ENCODE data around the gene PRR7. TPM values are rescaled to one million over a fixed set of nuclear protein-coding genes. Genes with fewer than 3 reads are reported as not detected.

PRR7 gene
- total RNA-seq, 4 donors from 2014 or later: 5.1 to 11.2 (median 7.5) TPM

DNA sequence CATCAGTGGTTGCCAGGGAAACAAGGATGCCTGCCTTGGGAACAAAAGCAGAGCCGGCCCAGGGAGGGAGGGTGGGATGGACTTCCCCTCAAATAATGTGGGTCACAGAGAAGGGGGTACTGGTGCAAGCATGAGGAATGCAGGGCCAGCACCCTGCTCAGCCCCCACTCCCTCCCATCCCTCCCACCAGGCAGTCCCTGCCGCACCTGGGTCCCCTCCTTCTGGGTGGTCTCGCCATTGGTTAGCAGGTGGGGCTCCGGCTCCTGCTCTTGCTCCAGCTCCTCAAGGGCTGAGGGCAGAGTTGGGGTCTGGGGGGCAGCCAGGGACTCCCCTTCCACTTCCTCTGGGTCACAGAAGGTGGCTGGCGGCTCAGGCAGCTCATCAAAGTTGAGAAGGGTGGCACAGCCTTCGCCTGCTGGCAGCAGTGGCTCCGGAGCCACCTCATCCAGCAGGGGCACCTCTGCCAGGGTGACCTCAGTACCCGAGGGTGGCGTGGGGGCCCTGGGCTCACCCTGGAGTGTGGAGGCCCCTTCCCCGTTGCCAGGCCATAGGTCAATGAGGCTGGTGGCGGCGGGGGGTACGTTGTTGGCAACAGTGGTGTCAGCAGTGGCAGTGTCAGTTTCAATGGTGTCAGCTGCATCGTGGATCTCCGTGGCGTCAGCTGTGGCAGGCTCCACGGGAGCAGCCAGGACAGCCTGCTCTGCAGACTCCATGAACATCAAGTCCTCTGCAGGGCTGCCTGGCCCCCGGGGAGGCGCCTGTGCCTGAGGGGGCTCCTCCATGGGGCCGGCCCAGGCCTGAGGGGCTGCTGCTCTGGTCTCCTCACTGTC lies 11.5 kb downstream of the PRR7 start:
- Histone ChIP-seq H3K27ac (peak overlapping the region in 2 of 4 donors; percentile 63 to 65), H3K4me3 (no peak overlapping the region), H3K36me3 (peaks cover 0 to 49% (median 0%) of the 10 kb centered on the region in 3 donors), H3K9me3 (no peaks in the 10 kb centered on the region), H3K27me3 (peaks cover 0 to under 1% of the 10 kb centered on the region in 2 donors), H3K4me1 (peaks cover 0 to 42% (median 23%) of the 10 kb centered on the region in 4 donors)
- 49 to 70% methylated on average over 5 to 15 of the region's 20 CpGs for WGBS, 2 donors
- TF ChIP-seq, protein P1, sequence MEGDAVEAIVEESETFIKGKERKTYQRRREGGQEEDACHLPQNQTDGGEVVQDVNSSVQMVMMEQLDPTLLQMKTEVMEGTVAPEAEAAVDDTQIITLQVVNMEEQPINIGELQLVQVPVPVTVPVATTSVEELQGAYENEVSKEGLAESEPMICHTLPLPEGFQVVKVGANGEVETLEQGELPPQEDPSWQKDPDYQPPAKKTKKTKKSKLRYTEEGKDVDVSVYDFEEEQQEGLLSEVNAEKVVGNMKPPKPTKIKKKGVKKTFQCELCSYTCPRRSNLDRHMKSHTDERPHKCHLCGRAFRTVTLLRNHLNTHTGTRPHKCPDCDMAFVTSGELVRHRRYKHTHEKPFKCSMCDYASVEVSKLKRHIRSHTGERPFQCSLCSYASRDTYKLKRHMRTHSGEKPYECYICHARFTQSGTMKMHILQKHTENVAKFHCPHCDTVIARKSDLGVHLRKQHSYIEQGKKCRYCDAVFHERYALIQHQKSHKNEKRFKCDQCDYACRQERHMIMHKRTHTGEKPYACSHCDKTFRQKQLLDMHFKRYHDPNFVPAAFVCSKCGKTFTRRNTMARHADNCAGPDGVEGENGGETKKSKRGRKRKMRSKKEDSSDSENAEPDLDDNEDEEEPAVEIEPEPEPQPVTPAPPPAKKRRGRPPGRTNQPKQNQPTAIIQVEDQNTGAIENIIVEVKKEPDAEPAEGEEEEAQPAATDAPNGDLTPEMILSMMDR (IDR thresholded peaks at IDR 0.05): no peak
- TF ChIP-seq EP300 (IDR thresholded peaks at IDR 0.05) (no peak), POLR2A (IDR thresholded peaks at IDR 0.05) (no peak)
- no peak for DNase-seq (ENCODE audit: low spot score in 2 of 2)

- TF ChIP-seq EP300 (IDR thresholded peaks at IDR 0.05) (no peak), POLR2A (IDR thresholded peaks at IDR 0.05) (no peak)
- TF ChIP-seq, protein P1 (IDR thresholded peaks at IDR 0.05): no peak
- no peak for DNase-seq (ENCODE audit: low spot score in 2 of 2)
- H3K27me3 ChIP-seq: no peaks in the 10 kb centered on the region
- peaks cover 0 to 36% (median 17%) of the 10 kb centered on the region in 4 donors for H3K4me1 ChIP-seq
- 84% methylated on average over 13 to 14 of the region's 14 CpGs for WGBS, 2 donors
- H3K4me3 ChIP-seq: no peak overlapping the region
- H3K9me3 ChIP-seq: no peaks in the 10 kb centered on the region
- H3K27ac ChIP-seq: peak overlapping the region in 1 of 4 donors; percentile 6
- H3K36me3 ChIP-seq: peaks cover 0 to 58% (median 0%) of the 10 kb centered on the region in 3 donors
Observed at GRCh38 chr5:177458912-177459350, 12.3 kb downstream of the PRR7 start.

GRCh38 chr5:177459357-177459756 lies 12.7 kb downstream of the PRR7 start:
- no peaks in the 10 kb centered on the region for H3K9me3 ChIP-seq
- H3K27me3 ChIP-seq: no peaks in the 10 kb centered on the region
- H3K27ac ChIP-seq: peak overlapping the region in 1 of 4 donors; percentile 6
- H3K36me3 ChIP-seq: peaks cover 0 to 60% (median 0%) of the 10 kb centered on the region in 3 donors
- H3K4me1 ChIP-seq: peaks cover 0 to 32% (median 13%) of the 10 kb centered on the region in 4 donors
- TF ChIP-seq POLR2A (IDR thresholded peaks at IDR 0.05) (no peak), EP300 (IDR thresholded peaks at IDR 0.05) (no peak)
- TF ChIP-seq, protein P1 (IDR thresholded peaks at IDR 0.05): no peak
- no peak for DNase-seq (ENCODE audit: low spot score in 2 of 2)
- no peak overlapping the region for H3K4me3 ChIP-seq
- 73 to 84% methylated on average over 11 of the region's 11 CpGs for WGBS, 2 donors

DNA sequence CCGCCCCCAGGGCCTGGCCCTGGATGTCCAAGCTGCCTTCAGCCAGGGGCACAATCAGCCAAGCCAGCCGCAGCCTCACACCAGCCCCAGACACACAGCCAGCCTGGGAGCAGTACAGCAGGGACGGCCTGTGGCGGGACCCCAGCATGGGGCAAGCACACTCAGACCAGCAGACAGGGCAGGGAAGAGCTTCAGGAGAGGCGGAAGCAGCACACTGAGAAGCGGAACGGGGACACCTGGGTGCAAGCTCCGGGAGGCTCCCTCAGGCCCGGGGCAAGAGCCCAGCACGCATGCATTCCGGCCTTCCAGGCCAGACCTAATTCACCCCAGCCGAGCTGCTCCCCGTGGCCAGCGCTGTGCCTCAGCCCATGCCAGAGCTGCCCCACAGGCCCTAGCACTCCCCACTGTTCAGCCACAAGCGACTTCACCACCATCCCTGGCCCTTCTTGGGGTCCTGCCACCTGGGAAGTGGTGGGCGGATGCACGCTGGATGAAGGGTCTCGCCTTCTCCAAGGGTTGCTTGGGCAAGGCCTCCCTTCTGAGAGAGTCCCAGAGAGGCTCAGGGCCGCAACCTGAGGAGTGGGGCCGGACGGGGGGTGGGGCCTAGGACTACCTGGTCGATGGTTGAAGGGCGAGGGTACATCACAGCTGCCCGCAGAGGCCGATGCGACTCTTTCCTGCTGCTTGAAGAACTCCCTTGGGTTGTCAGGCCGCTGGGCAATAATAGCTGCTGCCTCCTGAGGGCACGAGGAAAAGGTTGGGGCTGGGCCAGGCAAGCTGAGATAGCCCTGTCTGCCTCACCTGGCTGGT lies 13.4 kb downstream of the PRR7 start:
- 89 to 93% methylated on average over 22 to 25 of the region's 28 CpGs for WGBS, 2 donors
- peaks cover 0 to 2% (median 0%) of the 10 kb centered on the region in 4 donors for H3K9me3 ChIP-seq
- no peak for TF ChIP-seq EP300 (IDR thresholded peaks at IDR 0.05)
- no peak for TF ChIP-seq POLR2A (IDR thresholded peaks at IDR 0.05)
- TF ChIP-seq, protein P1 (IDR thresholded peaks at IDR 0.05): no peak
- peaks cover 0 to 30% (median 10%) of the 10 kb centered on the region in 4 donors for H3K4me1 ChIP-seq
- H3K27me3 ChIP-seq: no peaks in the 10 kb centered on the region
- H3K36me3 ChIP-seq: peaks cover 0 to 66% (median 0%) of the 10 kb centered on the region in 3 donors
- DNase-seq (ENCODE audit: low spot score in 2 of 2): no peak
- H3K27ac ChIP-seq: peak overlapping the region in 1 of 4 donors; percentile 6
- H3K4me3 ChIP-seq: no peak overlapping the region
